ENCODE results near the gene TCTN1.
"Not testable (repeated sequence)": the region's sequence is repeated elsewhere in the genome, so short reads cannot be mapped to it uniquely, and the experiment has no call there.

Gene TCTN1

GRCh38 chr12:110613771-110614684, at the start of gene TCTN1:
Gene TCTN1 (plus strand): TSS chr12:110614129. CDS start chr12:110614183, 54 bp downstream.
- H3K4me3 ChIP-seq (ENCODE audit: control insufficient read depth, low read depth, low read length) = peak within 1 kb of the TSS; percentile 75
- DNase-seq (ENCODE audit: low read depth) = peak; percentile 89
- TF ChIP-seq, protein P1, sequence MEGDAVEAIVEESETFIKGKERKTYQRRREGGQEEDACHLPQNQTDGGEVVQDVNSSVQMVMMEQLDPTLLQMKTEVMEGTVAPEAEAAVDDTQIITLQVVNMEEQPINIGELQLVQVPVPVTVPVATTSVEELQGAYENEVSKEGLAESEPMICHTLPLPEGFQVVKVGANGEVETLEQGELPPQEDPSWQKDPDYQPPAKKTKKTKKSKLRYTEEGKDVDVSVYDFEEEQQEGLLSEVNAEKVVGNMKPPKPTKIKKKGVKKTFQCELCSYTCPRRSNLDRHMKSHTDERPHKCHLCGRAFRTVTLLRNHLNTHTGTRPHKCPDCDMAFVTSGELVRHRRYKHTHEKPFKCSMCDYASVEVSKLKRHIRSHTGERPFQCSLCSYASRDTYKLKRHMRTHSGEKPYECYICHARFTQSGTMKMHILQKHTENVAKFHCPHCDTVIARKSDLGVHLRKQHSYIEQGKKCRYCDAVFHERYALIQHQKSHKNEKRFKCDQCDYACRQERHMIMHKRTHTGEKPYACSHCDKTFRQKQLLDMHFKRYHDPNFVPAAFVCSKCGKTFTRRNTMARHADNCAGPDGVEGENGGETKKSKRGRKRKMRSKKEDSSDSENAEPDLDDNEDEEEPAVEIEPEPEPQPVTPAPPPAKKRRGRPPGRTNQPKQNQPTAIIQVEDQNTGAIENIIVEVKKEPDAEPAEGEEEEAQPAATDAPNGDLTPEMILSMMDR (conservative IDR thresholded peaks at IDR 0.05; ENCODE audit: control insufficient read depth, insufficient read depth, low read depth, low read length) = no peak

GRCh38 chr12:110564471-110564991, 49.4 kb upstream of the TCTN1 start:
- no peak overlapping the region for H3K4me3 ChIP-seq (ENCODE audit: control insufficient read depth, low read depth, low read length)
- TF ChIP-seq, protein P1 (conservative IDR thresholded peaks at IDR 0.05; ENCODE audit: control insufficient read depth, insufficient read depth, low read depth, low read length) = no peak
- no peak for DNase-seq (ENCODE audit: low read depth)

DNA sequence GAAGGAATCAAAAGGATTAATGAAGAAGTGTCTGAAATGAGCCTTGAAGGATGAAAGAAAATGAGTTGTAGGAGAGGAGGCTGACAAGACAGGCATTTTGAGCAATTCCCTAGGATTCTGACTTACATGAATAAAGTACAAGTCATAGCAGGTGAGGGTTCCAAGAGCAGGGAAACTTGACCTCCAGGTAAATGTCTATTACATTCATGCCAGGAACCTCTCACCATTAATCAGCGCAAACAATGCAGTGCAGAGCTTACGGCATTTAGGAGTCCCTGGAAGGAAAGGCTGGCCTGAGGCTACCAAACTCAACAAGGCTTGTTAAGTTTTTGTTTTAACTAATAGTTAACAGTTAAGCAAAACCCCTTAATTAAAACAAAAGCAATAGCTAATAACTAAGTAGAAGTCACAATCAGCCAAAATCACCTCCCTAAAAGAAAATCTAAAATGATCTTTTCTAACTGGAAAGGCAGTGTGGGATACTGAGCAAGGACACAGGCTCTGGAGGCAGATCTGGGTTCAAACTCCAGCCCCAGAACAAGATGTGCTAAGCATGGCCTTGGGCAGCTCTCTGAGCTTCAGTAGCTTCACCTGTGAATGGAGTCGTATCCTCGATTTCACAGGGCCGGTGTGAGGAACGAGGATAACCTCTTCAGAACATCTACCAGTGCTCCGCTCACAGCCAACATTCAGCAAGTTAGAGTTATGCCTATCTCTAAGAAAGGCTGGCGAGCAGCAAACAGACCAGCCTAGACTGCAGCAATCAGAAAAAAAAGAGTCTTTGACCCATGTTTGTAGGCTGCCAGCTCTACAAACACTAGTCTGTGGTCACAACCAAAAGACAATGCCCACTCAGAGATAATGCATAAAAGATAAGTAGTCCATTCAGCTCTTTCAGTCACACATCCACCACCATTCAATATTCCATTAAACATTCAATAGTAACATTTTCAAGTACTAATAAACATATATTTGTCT, 47.7 kb upstream of the TCTN1 start:
- H3K4me3 ChIP-seq (ENCODE audit: control insufficient read depth, low read depth, low read length) = no peak overlapping the region
- DNase-seq (ENCODE audit: low read depth) = no peak
- TF ChIP-seq, protein P1 (conservative IDR thresholded peaks at IDR 0.05; ENCODE audit: control insufficient read depth, insufficient read depth, low read depth, low read length) = no peak

DNA sequence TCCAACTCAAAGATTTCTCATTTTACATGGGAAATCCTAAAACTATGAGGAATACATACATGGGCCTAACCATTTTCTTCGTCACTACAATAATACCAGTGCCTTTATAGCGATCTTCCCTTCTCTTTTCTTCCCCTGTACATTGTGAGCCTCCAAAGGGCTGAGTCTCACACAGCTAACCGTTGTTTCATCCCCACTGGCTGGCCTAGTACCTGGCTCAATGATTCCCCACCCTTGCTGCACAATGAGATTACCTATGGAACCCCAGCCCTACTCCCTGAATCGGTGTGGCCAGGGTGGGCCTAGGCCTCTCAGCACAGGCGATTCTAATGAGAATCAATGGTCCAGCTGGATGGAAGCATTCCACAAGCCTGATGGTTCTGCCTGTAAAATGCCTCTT, 46.9 kb upstream of the TCTN1 start:
- TF ChIP-seq, protein P1 (conservative IDR thresholded peaks at IDR 0.05; ENCODE audit: control insufficient read depth, insufficient read depth, low read depth, low read length) = no peak
- H3K4me3 ChIP-seq (ENCODE audit: control insufficient read depth, low read depth, low read length) = no peak overlapping the region
- DNase-seq (ENCODE audit: low read depth) = no peak

GRCh38 chr12:110568752-110569151, 45.2 kb upstream of the TCTN1 start:
- DNase-seq (ENCODE audit: low read depth) = no peak
- TF ChIP-seq, protein P1 (conservative IDR thresholded peaks at IDR 0.05; ENCODE audit: control insufficient read depth, insufficient read depth, low read depth, low read length) = no peak
- no peak overlapping the region for H3K4me3 ChIP-seq (ENCODE audit: control insufficient read depth, low read depth, low read length)

- DNase-seq (ENCODE audit: low read depth); H3K4me3 ChIP-seq (ENCODE audit: control insufficient read depth, low read depth, low read length): not testable (repeated sequence)
Observed at GRCh38 chr12:110569838-110570237, 44.1 kb upstream of the TCTN1 start.

DNA sequence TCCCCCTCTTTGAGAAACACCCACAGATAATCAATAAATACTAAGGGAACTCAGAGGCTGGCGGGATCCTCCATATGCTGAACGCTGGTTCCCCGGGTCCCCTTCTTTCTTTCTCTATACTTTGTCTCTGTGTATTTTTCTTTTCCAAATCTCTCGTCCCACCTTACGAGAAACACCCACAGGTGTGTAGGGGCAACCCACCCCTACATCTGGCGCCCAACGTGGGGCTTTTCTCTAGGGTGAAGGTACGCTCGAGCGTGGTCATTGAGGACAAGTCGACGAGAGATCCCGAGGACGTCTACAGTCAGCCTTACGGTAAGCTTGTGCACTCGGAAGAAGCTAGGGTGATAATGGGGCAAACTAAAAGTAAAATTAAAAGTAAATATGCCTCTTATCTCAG, 43.1 kb upstream of the TCTN1 start:
- not testable (repeated sequence) for DNase-seq (ENCODE audit: low read depth)

More for the DNA sequence above, 43.1 kb upstream of the TCTN1 start:
- not testable (repeated sequence) for H3K4me3 ChIP-seq (ENCODE audit: control insufficient read depth, low read depth, low read length)
